Stomach (tissue), 4 donors: Measurements from ENCODE around the gene IL17RB.

Experiments
- CTCF ChIP-seq, 7 experiments: fragments of 450-650 bp in 4 of 7; fragments of 200-600 bp in 3 of 7; sonication (generic) in 3 of 7; IDR thresholded peaks; one replicate each; pipeline ENCODE4 v1.5.1; 2016 to 2019; ENCODE audit warnings: antibody characterized with exemption in 7 of 7, control low read depth in 2 of 7, mild to moderate bottlenecking in 1 of 7
- EP300 ChIP-seq: sonication (generic); formaldehyde crosslinking; IDR thresholded peaks from one replicate; pipeline ENCODE4 v1.6.1; 2017; ENCODE audit warnings: antibody characterized with exemption
- POLR2A ChIP-seq, 4 donors: fragments of 450-650 bp; IDR thresholded peaks; one replicate each; pipeline ENCODE4 v1.6.1; 2016; ENCODE audit warnings: antibody characterized with exemption in 4 of 4, control low read depth in 2 of 4, mild to moderate bottlenecking in 1 of 4, moderate library complexity in 1 of 4
- POLR2AphosphoS5 ChIP-seq, 3 donors: sonication (generic); formaldehyde crosslinking; IDR thresholded peaks; one replicate each; pipeline ENCODE4 v1.6.1; 2016; ENCODE audit warnings: antibody characterized with exemption in 3 of 3

DNA sequence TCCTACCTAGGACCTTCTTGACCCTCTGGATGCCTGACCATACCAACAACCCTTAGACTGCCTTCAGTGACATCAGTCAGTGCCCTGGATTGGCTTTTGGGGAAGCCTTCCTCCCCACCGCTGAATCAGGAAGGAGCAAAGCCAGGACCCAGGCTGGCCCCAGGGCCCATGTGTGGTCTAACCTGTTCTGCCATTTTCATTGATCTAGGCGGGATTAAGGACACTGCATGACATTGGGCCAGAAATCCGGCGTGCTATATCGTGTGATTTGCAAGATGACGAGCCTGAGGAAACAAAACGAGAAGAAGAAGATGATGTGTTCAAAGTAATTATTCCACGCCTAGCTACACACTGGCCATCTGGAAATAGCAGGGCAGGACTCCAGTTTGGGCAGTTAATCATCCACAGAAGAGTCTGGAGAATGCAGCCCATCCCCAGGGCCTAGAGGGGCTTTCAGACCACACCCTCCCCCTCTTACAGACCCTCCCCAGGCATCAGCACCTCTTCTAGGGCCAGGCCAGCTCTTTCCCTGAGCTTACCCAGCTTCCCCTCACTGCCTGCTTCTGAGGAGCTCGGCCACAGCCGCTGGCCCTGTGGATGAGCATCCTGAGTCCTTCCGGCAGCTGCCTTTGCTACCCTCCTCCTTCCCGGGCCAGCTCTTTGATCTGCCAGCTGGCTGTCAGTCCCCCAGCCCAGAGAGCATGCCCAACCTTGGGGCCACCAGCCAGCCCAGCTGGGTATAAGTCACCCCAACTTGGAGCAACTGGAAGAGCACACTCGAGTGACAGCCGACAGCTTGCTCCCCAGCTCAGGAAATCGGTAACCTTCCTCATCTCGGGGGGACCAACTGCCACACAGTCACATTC, 46.1 kb upstream of the IL17RB start:
- TF ChIP-seq CTCF (IDR thresholded peaks at IDR 0.05) (no peak), POLR2A (IDR thresholded peaks at IDR 0.05) (no peak), EP300 (no peak), POLR2AphosphoS5 (IDR thresholded peaks at IDR 0.05) (no peak)
